GM13977 (cell line): ENCODE data around the gene WNT1.

Source experiments
- DNase-seq: peaks from one replicate; pipeline ENCODE4 v3.0.0; 2012; ENCODE audit warnings: low spot score
- CTCF ChIP-seq: IDR thresholded peaks from 2 replicates; pipeline ENCODE4 v1.5.1; 2012; ENCODE audit warnings: mild to moderate bottlenecking, control low read depth; ENCODE audit not compliant: insufficient read depth; ENCODE audit errors: extremely low read depth, missing control alignments
- in situ Hi-C: fragments of 300-500 bp; cut with MboI; formaldehyde crosslinking; loops from one replicate; pipeline ENCODE4 v1.12.0; 2022; ENCODE audit warnings: low sequenced_read_pairs, low pct_unique_long_range_greater_than_20kb, mixed read lengths, inconsistent platforms; ENCODE audit not compliant: unreplicated experiment

Gene WNT1

GRCh38 chr12:48979602-48980388 is 1.7 kb downstream of the WNT1 start:
- in situ Hi-C loops, result no loop called here
- TF ChIP-seq CTCF, result no peak
- peak; percentile 66 for DNase-seq

GRCh38 chr12:48980389-48980952 is 2.3 kb downstream of the WNT1 start:
- TF ChIP-seq CTCF, result peak; percentile 26
- in situ Hi-C loops, result no loop called here
- peak; percentile 56 for DNase-seq

- TF ChIP-seq CTCF, result peak; percentile 18
- DNase-seq, result peak; percentile 56
- in situ Hi-C loops, result no loop called here
These were observed 3.0 kb downstream of the WNT1 start for GRCh38 chr12:48980953-48981756.

GRCh38 chr12:48981757-48982157 is 3.6 kb downstream of the WNT1 start:
- in situ Hi-C loops, result no loop called here
- no peak for TF ChIP-seq CTCF
- DNase-seq, result no peak

- no peak for DNase-seq
- in situ Hi-C loops, result no loop called here
- TF ChIP-seq CTCF, result no peak
These were observed 4.4 kb downstream of the WNT1 start for GRCh38 chr12:48982397-48983080.

GRCh38 chr12:48985475-48985897 is 7.4 kb downstream of the WNT1 start:
- TF ChIP-seq CTCF, result no peak
- in situ Hi-C loops, result no loop called here
- DNase-seq, result no peak
